ENCODE data around the gene SLC22A5. TPM values are rescaled to one million over a fixed set of nuclear protein-coding genes. Genes with fewer than 3 reads are reported as not detected.

Gene SLC22A5
- total and polyA plus RNA-seq, 11 donors, result 7.5 to 50.1 (median 13.5) TPM

DNA sequence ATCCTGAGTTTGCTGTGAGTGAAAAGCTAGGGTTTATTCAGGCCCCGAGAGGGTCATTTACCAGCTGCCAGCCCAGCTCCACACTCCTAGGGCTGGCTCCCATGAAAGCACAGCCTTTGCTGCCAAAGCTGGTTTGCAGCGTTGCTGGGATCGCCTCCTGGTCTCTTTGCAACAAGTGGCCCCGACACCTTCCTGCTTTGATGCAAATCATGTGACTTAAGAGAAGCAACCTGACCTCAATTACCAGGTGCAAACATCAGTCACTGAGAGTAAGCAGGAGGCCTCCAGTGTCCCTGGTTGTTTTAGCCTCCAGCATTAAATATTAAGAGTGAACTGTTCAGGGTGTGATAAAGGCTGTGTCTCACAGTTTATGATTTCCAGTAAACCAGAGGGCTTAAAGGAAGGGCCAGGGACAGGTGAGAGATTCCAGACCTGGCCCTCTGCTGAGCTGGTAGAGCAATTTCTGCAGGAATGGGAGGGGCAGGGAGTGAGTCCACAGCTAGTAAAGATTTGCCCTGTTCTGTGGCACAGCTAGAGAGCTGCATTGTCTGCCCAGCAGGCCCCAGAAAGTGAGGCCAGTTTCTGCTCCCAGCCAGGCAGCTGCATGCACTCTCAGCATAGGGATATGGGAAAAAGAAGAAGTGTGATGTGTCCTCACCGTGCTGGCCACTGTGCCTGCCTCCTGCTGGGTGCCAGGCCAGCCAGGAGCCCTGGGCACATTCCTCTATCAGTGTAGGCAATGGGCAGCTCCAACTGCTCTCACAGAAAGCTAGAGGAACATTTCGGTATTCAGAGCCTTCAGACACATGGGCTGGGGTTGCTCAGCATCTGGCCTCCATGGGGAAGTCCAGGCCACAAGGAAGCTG is 58.0 kb downstream of the SLC22A5 start:
- ATAC-seq, result peak; percentile 27 to 67 (median 49)
- Histone ChIP-seq H3K4me3 (peak overlapping the region in 1 of 12 donors; percentile 27), H3K4me1 (peaks cover 30 to 100% (median 90%) of the 10 kb centered on the region in 12 donors), H3K27me3 (no peaks in the 10 kb centered on the region), H3K9me3 (no peaks in the 10 kb centered on the region), H3K36me3 (peaks cover 0 to 24% (median 13%) of the 10 kb centered on the region in 9 donors), H3K27ac (peak overlapping the region; percentile 22 to 98 (median 81))
- TF ChIP-seq CTCF (IDR thresholded peaks at IDR 0.05) (no peak), POLR2A (IDR thresholded peaks at IDR 0.05) (no peak)
- WGBS, 4 donors, result 32 to 73% (median 46%) methylated on average over 3 to 6 of the region's 6 CpGs
- intact Hi-C loops (cut with DNase I), result loop anchor here in 2 of 10 donors (5.0 kb wide), 2 partner anchors 35 to 60 kb away; no protein-coding TSS in a partner anchor
- DNase-seq, result peak in 3 of 5 donors; percentile 24 to 67 (median 54)

DNA sequence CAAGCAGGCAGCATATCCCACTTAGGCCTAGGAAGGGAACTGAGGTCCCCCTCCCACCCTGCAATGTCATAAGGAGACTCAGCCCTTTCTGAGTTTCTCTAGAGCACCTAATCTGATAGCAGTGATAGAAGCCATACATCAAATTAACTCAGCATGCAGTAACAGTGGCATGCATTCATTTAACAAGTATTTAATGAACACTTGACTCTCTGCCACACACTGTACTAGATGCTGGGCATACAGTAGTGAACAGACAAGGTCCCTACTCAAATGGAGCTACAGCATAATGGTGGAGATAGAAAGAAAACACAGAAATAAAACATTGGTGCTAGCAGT is 58.6 kb downstream of the SLC22A5 start:
- intact Hi-C loops (cut with DNase I), result loop anchor here in 2 of 10 donors (5.0 kb wide), 2 partner anchors 34 to 59 kb away; no protein-coding TSS in a partner anchor
- H3K4me1 ChIP-seq, result peaks cover 30 to 100% (median 90%) of the 10 kb centered on the region in 12 donors
- H3K27me3 ChIP-seq, result no peaks in the 10 kb centered on the region
- DNase-seq (no peak), ATAC-seq (no peak)
- no peak overlapping the region for H3K4me3 ChIP-seq
- H3K9me3 ChIP-seq, result no peaks in the 10 kb centered on the region
- H3K36me3 ChIP-seq, result peaks cover 0 to 18% (median 9%) of the 10 kb centered on the region in 9 donors
- TF ChIP-seq POLR2A (IDR thresholded peaks at IDR 0.05) (no peak), CTCF (IDR thresholded peaks at IDR 0.05) (no peak)
- peak overlapping the region in 11 of 12 donors; percentile 1 to 98 (median 81) for H3K27ac ChIP-seq

GRCh38 chr5:132428484-132429462 is 59.3 kb downstream of the SLC22A5 start:
- intact Hi-C loops (cut with DNase I), result loop anchor here in 2 of 10 donors (5.0 kb wide), 2 partner anchors 34 to 59 kb away; no protein-coding TSS in a partner anchor
- Histone ChIP-seq H3K9me3 (no peaks in the 10 kb centered on the region), H3K27me3 (no peaks in the 10 kb centered on the region), H3K36me3 (peaks cover 0 to 12% (median 7%) of the 10 kb centered on the region in 9 donors), H3K4me3 (no peak overlapping the region), H3K27ac (peak overlapping the region in 11 of 12 donors; percentile 1 to 98 (median 78)), H3K4me1 (peaks cover 30 to 100% (median 87%) of the 10 kb centered on the region in 12 donors)
- ATAC-seq (peak in 1 of 4 donors; percentile 15), DNase-seq (peak in 1 of 5 donors; percentile 12)
- TF ChIP-seq CTCF (IDR thresholded peaks at IDR 0.05) (no peak), POLR2A (IDR thresholded peaks at IDR 0.05) (no peak)
- WGBS, 4 donors, result 81 to 90% (median 86%) methylated on average over 7 to 9 of the region's 9 CpGs

Data from heart left ventricle (tissue), 16 donors.